SK-N-MC (cell line): ENCODE results near the gene METTL17.

ENCODE experiments used
- DNase-seq: peaks from one replicate; pipeline ENCODE4 v3.0.0-alpha.2; 2011; ENCODE audit warnings: low read depth, low spot score
- H3K27ac ChIP-seq: fragments of 200-600 bp; sonication (generic); 2 replicates; pipeline ENCODE4 v1.5.1; 2016; ENCODE audit warnings: mixed run types
- H3K36me3 ChIP-seq: fragments of 200-600 bp; sonication (generic); 2 replicates; pipeline ENCODE4 v1.6.1; 2017; ENCODE audit warnings: antibody characterized with exemption, low read length, mixed read lengths; ENCODE audit not compliant: insufficient read depth
- H3K4me3 ChIP-seq: fragments of 200-600 bp; sonication (generic); 2 replicates; pipeline ENCODE4 v1.5.1; 2016
- H3K9ac ChIP-seq: fragments of 200-600 bp; sonication (generic); 2 replicates; pipeline ENCODE4 v1.8.0; 2017; ENCODE audit warnings: mixed run types, mixed read lengths; ENCODE audit not compliant: insufficient read length
- H3K9me3 ChIP-seq: fragments of 200-600 bp; sonication (generic); 2 replicates; pipeline ENCODE4 v1.6.1; 2017; ENCODE audit warnings: low read depth, mild to moderate bottlenecking, antibody characterized with exemption, low read length, moderate library complexity, mixed read lengths
- EZH2 ChIP-seq: fragments of 200-600 bp; sonication (generic); IDR thresholded peaks from one replicate; pipeline ENCODE4 v1.6.1; 2017; ENCODE audit warnings: antibody characterized with exemption
- FOXP2 ChIP-seq: optimal IDR thresholded peaks from 2 replicates; pipeline ENCODE3; 2011; ENCODE audit warnings: mild to moderate bottlenecking, moderate library complexity; ENCODE audit not compliant: insufficient read depth; ENCODE audit errors: extremely low read length, control extremely low read depth
- POLR2AphosphoS5 ChIP-seq: IDR thresholded peaks from 2 replicates; pipeline ENCODE4 v1.6.1; 2012; ENCODE audit warnings: mild to moderate bottlenecking, low read depth, low read length, borderline replicate concordance

Gene METTL17

GRCh38 chr14:21025371-21026273 lies 35.8 kb downstream of the METTL17 start:
- H3K9ac ChIP-seq: peak overlapping the region; percentile 70

GRCh38 chr14:21026274-21026987 lies 36.7 kb downstream of the METTL17 start:
- no peak for DNase-seq
- H3K4me3 ChIP-seq: no peak overlapping the region
- TF ChIP-seq EZH2 (no peak), POLR2AphosphoS5 (no peak), FOXP2 (no peak)
- no peaks in the 10 kb centered on the region; the same call in 1 of the 2 replicates for H3K36me3 ChIP-seq
- H3K9me3 ChIP-seq: no peaks in the 10 kb centered on the region
- no peak overlapping the region for H3K27ac ChIP-seq
- no peak overlapping the region for H3K9ac ChIP-seq

More at GRCh38 chr14:21025371-21026273, 35.8 kb downstream of the METTL17 start:
- H3K27ac ChIP-seq: no peak overlapping the region
- H3K4me3 ChIP-seq: peak overlapping the region; percentile 87
- TF ChIP-seq EZH2 (no peak), FOXP2 (no peak), POLR2AphosphoS5 (no peak)
- no peaks in the 10 kb centered on the region; the same call in 1 of the 2 replicates for H3K36me3 ChIP-seq
- H3K9me3 ChIP-seq: no peaks in the 10 kb centered on the region
- DNase-seq: no peak

GRCh38 chr14:21026988-21027315 lies 37.2 kb downstream of the METTL17 start:
- no peak overlapping the region for H3K27ac ChIP-seq
- H3K9ac ChIP-seq: no peak overlapping the region
- no peaks in the 10 kb centered on the region for H3K9me3 ChIP-seq
- no peaks in the 10 kb centered on the region for H3K36me3 ChIP-seq
- DNase-seq: no peak
- TF ChIP-seq FOXP2: no peak
- TF ChIP-seq POLR2AphosphoS5: no peak
- TF ChIP-seq EZH2: no peak
- no peak overlapping the region for H3K4me3 ChIP-seq

GRCh38 chr14:21029917-21030316 lies 40.1 kb downstream of the METTL17 start, which contains the start of gene TPPP2:
Gene TPPP2, plus strand, starts transcription at chr14:21030217. Its CDS starts 365 bp downstream, at chr14:21030582.
- DNase-seq: no peak
- Histone ChIP-seq H3K9me3 (no peaks in the 10 kb centered on the region), H3K9ac (no peak within 1 kb of the TSS), H3K4me3 (no peak within 1 kb of the TSS), H3K36me3 (no peaks in the 10 kb centered on the region), H3K27ac (no peak within 1 kb of the TSS)
- no peak for TF ChIP-seq EZH2
- TF ChIP-seq POLR2AphosphoS5: no peak
- no peak for TF ChIP-seq FOXP2

- DNase-seq: no peak
- H3K27ac ChIP-seq: no peak overlapping the region
- TF ChIP-seq FOXP2 (no peak), POLR2AphosphoS5 (no peak), EZH2 (no peak)
- H3K9ac ChIP-seq: no peak overlapping the region
- H3K9me3 ChIP-seq: no peaks in the 10 kb centered on the region
- no peaks in the 10 kb centered on the region for H3K36me3 ChIP-seq
- H3K4me3 ChIP-seq: no peak overlapping the region
These were observed 40.8 kb downstream of the METTL17 start for GRCh38 chr14:21030531-21030930.

GRCh38 chr14:21032326-21033132 lies 42.7 kb downstream of the METTL17 start:
- no peak overlapping the region for H3K9ac ChIP-seq
- DNase-seq: no peak

GRCh38 chr14:21033133-21033698 lies 43.4 kb downstream of the METTL17 start:
- H3K27ac ChIP-seq: no peak overlapping the region
- no peak overlapping the region for H3K4me3 ChIP-seq
- no peaks in the 10 kb centered on the region for H3K9me3 ChIP-seq
- no peak overlapping the region for H3K9ac ChIP-seq
- H3K36me3 ChIP-seq: no peaks in the 10 kb centered on the region
- TF ChIP-seq FOXP2 (no peak), POLR2AphosphoS5 (no peak), EZH2 (no peak)
- DNase-seq: no peak

More at GRCh38 chr14:21032326-21033132, 42.7 kb downstream of the METTL17 start:
- Histone ChIP-seq H3K4me3 (no peak overlapping the region), H3K36me3 (no peaks in the 10 kb centered on the region), H3K9me3 (no peaks in the 10 kb centered on the region), H3K27ac (no peak overlapping the region)
- TF ChIP-seq FOXP2: no peak
- no peak for TF ChIP-seq POLR2AphosphoS5
- TF ChIP-seq EZH2: no peak
